ENCODE results near the gene ORAI1.
"Not testable (repeated sequence)": the region's sequence is repeated elsewhere in the genome, so short reads cannot be mapped to it uniquely, and the experiment has no call there.

Gene ORAI1

DNA sequence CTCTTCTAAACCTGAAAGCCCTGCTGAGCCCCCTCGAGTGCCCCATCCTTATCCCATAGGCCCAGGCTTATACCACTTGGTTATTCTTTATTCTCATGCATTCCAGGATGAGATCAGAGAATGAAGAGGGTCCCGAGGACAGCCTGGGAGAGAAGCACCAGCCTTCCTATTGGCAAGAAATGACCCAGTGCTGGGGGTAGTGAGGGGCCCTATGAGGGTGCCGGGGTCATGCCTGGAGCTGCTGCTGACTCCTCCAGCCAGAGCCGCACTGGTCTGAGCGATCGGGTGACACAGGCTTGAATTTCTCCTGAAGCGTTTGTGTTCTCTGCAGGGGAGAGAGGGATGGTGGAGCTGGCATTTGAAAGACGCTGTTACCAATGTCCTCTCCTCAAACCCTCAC lies 25.0 kb downstream of the ORAI1 start:
- DNase-seq = no peak

GRCh38 chr12:121652767-121653497 lies 26.6 kb downstream of the ORAI1 start:
- no peak for DNase-seq

DNA sequence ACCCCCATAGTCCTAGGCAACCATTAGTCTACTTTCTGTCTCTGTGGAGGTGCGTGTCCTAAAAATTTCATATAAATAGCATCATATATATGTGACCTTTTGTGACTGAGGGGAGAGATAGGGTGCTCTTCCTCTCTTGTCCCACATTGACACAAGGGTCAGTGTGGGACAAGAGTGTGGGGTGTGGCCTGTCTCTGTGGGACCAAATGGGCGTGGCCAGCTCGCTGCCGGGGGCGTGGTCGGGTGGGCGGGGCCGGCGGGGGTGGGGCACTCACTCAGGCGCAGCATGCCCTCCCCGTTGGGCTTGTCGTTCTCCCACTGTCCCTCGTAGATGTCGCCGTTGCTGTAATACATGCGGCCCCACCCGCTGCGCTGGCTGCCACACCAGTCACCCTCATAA lies 27.7 kb downstream of the ORAI1 start:
- DNase-seq = no peak

DNA sequence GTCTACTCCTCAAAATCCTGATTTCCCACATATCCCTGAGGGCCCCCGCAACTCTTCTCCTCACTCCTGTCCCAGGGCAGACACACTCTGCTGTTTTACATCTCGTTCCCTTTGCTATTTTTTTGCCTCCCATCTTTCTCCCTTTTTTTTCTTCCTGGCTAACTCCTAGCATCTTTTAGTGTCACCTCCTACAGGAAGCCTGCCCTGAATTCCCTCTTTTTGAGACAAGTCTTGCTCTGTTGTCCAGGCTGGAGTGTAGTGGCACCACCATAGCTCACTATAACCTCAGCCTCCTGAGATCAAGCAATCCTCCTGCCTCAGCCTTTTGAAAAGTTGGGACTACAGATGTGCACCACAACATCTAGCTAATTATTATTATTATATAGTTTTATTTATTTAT lies 29.8 kb downstream of the ORAI1 start:
- DNase-seq = no peak

- no peak for DNase-seq
Measured at GRCh38 chr12:121657305-121658008, 31.1 kb downstream of the ORAI1 start.

GRCh38 chr12:121661353-121662105 lies 35.2 kb downstream of the ORAI1 start:
- DNase-seq = not testable (repeated sequence)

DNA sequence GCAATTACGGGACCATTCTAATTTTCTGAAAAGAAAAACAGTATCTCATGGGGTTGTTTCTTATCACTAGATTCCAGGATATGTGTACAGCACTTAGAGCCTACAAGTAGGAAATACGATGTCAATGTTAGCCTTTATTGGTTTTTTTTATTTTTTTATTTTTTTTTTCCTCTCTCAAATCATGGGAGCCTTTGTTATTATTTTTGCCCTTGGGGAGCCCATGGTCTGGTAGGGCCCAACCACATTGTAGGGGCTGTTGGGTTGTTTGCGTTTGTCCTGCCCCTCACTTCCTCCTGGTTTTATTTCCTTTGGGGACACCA lies 37.2 kb downstream of the ORAI1 start:
- DNase-seq = no peak

GRCh38 chr12:121666829-121667228 lies 40.5 kb downstream of the ORAI1 start:
- DNase-seq = not testable (repeated sequence)

DNA sequence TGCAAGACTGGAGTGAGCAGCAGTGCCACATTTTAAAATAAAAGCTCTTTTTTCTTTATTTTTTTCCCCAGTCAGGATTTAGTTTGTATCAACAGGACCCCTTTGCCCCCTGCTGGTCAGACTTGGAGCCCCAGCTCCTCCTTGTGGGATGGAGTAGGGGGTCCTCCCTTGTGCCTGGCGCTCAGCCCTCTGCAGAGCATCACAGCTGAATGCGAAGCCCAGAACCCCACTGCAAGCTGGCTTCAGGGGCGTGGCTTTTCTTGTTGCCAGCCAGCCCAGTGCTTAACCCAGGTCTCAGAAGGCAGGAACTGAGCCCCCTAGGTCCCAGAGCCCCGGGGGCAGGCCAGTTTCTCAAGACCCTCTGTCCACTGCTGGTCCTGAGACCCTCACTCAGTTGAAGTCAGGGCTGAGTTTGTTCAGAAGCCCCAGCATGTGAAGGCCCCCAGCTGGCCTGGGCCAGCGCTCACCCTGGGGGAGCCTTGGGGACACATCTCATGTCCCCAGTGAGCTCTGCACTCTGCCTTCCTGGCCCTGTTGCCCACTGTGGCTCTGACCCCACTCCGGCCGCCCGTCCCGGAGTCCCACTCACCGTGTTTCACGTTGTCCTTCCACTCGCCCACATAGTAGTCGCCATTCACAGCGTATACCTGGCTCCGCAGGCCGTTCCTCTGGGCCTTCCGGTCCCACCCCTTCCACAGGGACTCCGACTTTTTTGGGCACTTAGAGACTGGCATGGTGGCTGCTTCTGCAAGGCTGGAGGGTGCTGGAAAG lies 42.6 kb downstream of the ORAI1 start:
- DNase-seq = no peak

- no peak for DNase-seq
Measured at GRCh38 chr12:121669521-121669900, 43.2 kb downstream of the ORAI1 start, which contains the start of gene MORN3. TSS of gene MORN3 (minus strand) at chr12:121669654. CDS start at chr12:121669483, 171 bp downstream.

DNA sequence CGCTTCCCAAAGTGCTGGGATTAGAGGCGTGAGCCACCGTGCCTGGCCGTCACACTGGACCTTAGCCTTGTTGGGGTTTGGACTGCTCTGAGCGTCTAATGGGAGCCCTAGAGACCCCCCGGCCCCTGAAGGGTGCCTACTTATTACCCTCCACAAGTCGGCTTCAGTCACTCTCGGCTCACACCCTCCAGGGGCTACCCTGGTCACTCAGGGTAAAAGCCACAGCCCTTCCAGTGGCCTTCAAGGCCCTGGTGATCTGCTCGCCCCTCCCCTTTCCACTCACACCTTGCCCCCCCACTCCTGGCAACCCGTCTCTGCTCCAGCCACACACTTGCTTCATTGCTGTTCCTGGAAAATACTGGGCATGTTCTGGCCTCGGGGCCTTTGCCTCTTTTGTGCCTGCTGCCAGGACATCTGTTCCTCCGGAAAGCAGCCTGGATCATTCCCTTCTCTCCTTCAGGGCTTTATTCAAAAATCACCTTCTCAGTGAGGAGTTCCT lies 46.7 kb downstream of the ORAI1 start:
- no peak for DNase-seq

- DNase-seq = no peak
Measured at GRCh38 chr12:121676190-121676589, 49.9 kb downstream of the ORAI1 start.

DNA sequence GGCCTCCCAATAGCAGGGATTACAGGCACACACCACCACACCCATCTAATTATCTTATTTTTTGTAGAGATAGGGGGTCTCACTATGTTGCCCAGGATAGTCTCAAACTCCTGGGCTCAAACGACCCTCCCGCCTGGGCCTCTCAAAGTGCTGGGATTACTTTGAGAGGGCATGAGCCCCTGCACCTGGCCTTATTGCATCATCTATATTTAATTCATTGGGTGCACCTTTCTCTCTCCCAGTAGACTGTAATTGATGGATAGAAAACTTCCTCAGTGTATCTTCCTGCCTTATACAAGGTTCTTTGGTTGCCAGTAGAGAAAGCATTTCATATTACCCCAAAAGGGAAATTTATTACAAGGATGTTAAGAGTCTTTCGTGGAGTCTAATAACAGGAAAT lies 52.0 kb downstream of the ORAI1 start:
- DNase-seq = no peak

DNA sequence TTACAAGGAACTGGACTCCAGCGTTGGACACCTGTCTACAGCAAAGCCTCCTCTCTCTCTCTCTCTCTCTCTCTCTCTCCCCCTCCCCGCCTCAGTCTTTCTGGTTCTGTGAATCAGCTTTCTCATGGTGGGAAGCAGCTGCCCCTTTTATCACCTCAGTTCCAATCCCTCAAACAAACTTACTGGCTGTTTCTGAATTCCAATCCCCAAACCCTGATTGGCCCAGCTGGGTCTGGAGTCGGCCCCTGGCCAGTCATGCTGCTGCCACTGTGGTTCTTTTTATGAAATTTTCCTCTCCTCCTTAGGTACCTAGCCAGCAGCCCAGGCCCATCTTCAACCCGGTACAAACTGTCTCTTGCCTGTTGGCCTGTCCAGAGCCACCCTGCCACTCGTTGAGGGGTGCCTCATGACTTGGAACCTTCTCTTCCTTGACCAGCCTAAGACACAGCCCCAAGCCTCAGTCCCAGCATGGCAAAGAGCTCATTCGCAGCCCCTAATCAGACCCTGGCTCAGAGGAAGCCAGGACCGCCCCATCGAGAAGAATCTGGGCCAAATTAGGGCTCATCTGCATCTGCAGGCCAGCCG lies 52.5 kb downstream of the ORAI1 start:
- DNase-seq = no peak

DNA sequence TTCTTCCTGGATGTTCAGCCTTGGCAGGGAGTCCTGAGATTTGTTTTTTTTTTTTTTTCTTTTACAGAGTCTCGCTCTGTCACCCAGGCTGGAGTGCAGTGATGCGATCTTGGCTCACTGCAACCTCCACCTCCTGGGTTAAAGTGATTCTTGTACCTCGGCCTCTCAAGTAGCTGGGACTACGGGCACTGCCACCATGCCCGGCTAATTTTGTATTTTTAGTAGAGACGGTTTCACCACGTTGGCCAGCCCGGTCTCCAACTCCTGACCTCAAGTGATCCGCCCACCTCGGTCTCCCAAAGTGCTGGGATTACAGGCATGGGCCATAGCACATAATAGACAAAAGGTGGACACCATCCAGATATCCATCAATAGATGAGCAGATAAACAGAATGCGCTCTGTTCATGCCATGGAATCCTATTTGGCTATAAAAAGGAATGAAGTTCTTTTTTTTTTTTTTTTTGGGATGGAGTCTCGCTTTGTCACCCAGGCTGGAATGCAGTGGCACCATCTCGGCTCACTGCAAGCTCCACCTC lies 53.4 kb downstream of the ORAI1 start:
- not testable (repeated sequence) for DNase-seq

GRCh38 chr12:121688966-121689365 lies 62.6 kb downstream of the ORAI1 start:
- DNase-seq = no peak

- no peak for DNase-seq
Measured at GRCh38 chr12:121689430-121689829, 63.1 kb downstream of the ORAI1 start.

All from activated CD4-positive, CD25-positive, alpha-beta regulatory T cell treated with anti-CD3 and anti-CD28 coated beads, Interleukin-2, amount 50 U/mL, for 72 hours (primary cell).